Mesenchymal stem cell (in vitro differentiated cells and primary cell): Measurements from ENCODE around the gene CSNK1G1.

Experiments used
- DNase-seq: peaks from one replicate; pipeline ENCODE4 v3.0.0-alpha.2; 2013
- H2AFZ ChIP-seq: one replicate; pipeline ENCODE4 v1.6.1; 2013; ENCODE audit warnings: low read depth, mild to moderate bottlenecking, control low read depth, inconsistent platforms, low read length, moderate library complexity
- H2AK5ac ChIP-seq: 2 replicates; pipeline ENCODE4 v1.6.1; 2013; ENCODE audit warnings: low read length, moderate library complexity, mild to moderate bottlenecking, inconsistent platforms; ENCODE audit not compliant: severe bottlenecking
- H2BK120ac ChIP-seq: one replicate; pipeline ENCODE4 v1.6.1; 2013; ENCODE audit warnings: low read depth, mild to moderate bottlenecking, inconsistent platforms, low read length, moderate library complexity
- H2BK12ac ChIP-seq, 2 experiments: one replicate each; pipeline ENCODE4 v1.6.1; 2013; ENCODE audit warnings: inconsistent platforms in 2 of 2, low read length in 2 of 2, mild to moderate bottlenecking in 2 of 2, moderate library complexity in 2 of 2, control low read depth in 1 of 2
- H2BK15ac ChIP-seq: one replicate; pipeline ENCODE4 v1.6.1; 2013; ENCODE audit warnings: mild to moderate bottlenecking, low read depth, inconsistent platforms; ENCODE audit not compliant: poor library complexity, severe bottlenecking
- H2BK5ac ChIP-seq: 2 replicates; pipeline ENCODE4 v1.6.1; 2013; ENCODE audit warnings: low read depth, mild to moderate bottlenecking, low read length, control low read depth, inconsistent platforms; ENCODE audit not compliant: poor library complexity, severe bottlenecking
- H3K14ac ChIP-seq, 2 experiments: one replicate each; pipeline ENCODE4 v1.6.1; 2013; ENCODE audit warnings: inconsistent platforms in 2 of 2, low read length in 2 of 2, control low read depth in 1 of 2, mild to moderate bottlenecking in 1 of 2, moderate library complexity in 1 of 2
- H3K18ac ChIP-seq, 2 experiments: one replicate each; pipeline ENCODE4 v1.6.1; 2013; ENCODE audit warnings: inconsistent platforms in 2 of 2, low read length in 2 of 2, control low read depth in 1 of 2, low read depth in 1 of 2, mild to moderate bottlenecking in 1 of 2
- H3K23ac ChIP-seq, 2 experiments: one replicate each; pipeline ENCODE4 v1.6.1; 2013; ENCODE audit warnings: inconsistent platforms in 2 of 2, low read length in 2 of 2, mild to moderate bottlenecking in 2 of 2, moderate library complexity in 2 of 2, control low read depth in 1 of 2
- H3K27ac ChIP-seq: 2 replicates; pipeline ENCODE4 v1.5.1; 2013; ENCODE audit warnings: mild to moderate bottlenecking, moderate library complexity, low read length, control low read depth, inconsistent platforms; ENCODE audit not compliant: poor library complexity, severe bottlenecking
- H3K27me3 ChIP-seq, 2 experiments: 2 replicates each; pipeline versions ENCODE4 v1.6.1 to v1.7.0; 2013; ENCODE audit warnings: low read length in 2 of 2, mild to moderate bottlenecking in 2 of 2, moderate library complexity in 2 of 2, control low read depth in 1 of 2, inconsistent platforms in 1 of 2; ENCODE audit not compliant: control insufficient read depth in 1 of 2, insufficient read depth in 1 of 2
- H3K36me3 ChIP-seq, 2 experiments: 2 replicates each; pipeline versions ENCODE4 v1.6.1 to v1.7.0; 2013; ENCODE audit warnings: low read length in 2 of 2, control low read depth in 1 of 2, inconsistent platforms in 1 of 2, low read depth in 1 of 2, mild to moderate bottlenecking in 1 of 2; ENCODE audit not compliant: insufficient read depth in 2 of 2, control insufficient read depth in 1 of 2
- H3K4ac ChIP-seq, 2 experiments: one replicate each; pipeline ENCODE4 v1.6.1; 2013; ENCODE audit warnings: inconsistent platforms in 2 of 2, low read length in 2 of 2, mild to moderate bottlenecking in 2 of 2, moderate library complexity in 2 of 2, control low read depth in 1 of 2, low read depth in 1 of 2
- H3K4me1 ChIP-seq: 2 replicates; pipeline ENCODE4 v1.6.1; 2013; ENCODE audit warnings: low read depth, low read length, control low read depth; ENCODE audit not compliant: control insufficient read depth, insufficient read depth
- H3K4me2 ChIP-seq: 2 replicates; pipeline ENCODE4 v1.6.1; 2013; ENCODE audit warnings: low read length, mild to moderate bottlenecking, inconsistent platforms; ENCODE audit not compliant: poor library complexity, severe bottlenecking
- H3K4me3 ChIP-seq, 2 experiments: 2 replicates each; pipeline versions ENCODE4 v1.5.1 to v1.7.0; 2013; ENCODE audit warnings: low read length in 2 of 2, mild to moderate bottlenecking in 2 of 2, control low read depth in 1 of 2, low read depth in 1 of 2; ENCODE audit not compliant: insufficient read depth in 1 of 2
- H3K79me1 ChIP-seq: replicated peaks from 2 replicates; pipeline ENCODE4 v1.6.1; 2013; ENCODE audit warnings: mild to moderate bottlenecking, control low read depth, low read length, inconsistent platforms; ENCODE audit not compliant: poor library complexity, severe bottlenecking
- H3K9ac ChIP-seq: 2 replicates; pipeline ENCODE4 v1.7.0; 2013; ENCODE audit warnings: mild to moderate bottlenecking, low read length, moderate library complexity
- H3K9me3 ChIP-seq: 2 replicates; pipeline ENCODE4 v1.7.0; 2013; ENCODE audit warnings: mild to moderate bottlenecking, low read length; ENCODE audit not compliant: control insufficient read depth
- H4K8ac ChIP-seq: one replicate; pipeline ENCODE4 v1.6.1; 2013; ENCODE audit warnings: inconsistent platforms, mild to moderate bottlenecking, low read length, moderate library complexity
- H4K91ac ChIP-seq: one replicate; pipeline ENCODE4 v1.6.1; 2013; ENCODE audit warnings: mild to moderate bottlenecking, low read length, inconsistent platforms
- WGBS: methylation state at CpG from one replicate; pipeline ENCODE4 v1.1.7; 2013; ENCODE audit warnings: mixed read lengths; 5-methylcytosine and 5-hydroxymethylcytosine counted together

The CSNK1G1 gene

DNA sequence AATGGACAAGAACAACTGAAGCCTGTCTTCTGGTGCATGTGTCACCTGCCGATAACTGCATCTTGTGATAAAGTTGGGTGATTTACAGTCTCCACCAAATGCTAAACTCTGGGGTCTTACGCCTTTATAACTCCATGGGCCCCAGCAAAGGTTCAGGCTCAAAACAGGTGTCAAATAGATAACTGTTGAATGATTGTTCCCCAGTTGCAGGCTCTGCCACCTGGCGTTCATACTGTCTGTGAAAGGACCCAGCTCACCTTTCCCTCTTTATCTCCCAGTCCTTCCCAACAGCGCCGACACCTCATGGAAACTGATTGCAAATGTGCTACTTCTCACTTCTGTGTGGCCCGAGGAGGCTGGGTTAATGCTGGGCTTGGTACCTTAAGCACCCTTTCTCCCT is 212.7 kb downstream of the CSNK1G1 start:
- 99% methylated on average over 6 of the region's 6 CpGs for WGBS

DNA sequence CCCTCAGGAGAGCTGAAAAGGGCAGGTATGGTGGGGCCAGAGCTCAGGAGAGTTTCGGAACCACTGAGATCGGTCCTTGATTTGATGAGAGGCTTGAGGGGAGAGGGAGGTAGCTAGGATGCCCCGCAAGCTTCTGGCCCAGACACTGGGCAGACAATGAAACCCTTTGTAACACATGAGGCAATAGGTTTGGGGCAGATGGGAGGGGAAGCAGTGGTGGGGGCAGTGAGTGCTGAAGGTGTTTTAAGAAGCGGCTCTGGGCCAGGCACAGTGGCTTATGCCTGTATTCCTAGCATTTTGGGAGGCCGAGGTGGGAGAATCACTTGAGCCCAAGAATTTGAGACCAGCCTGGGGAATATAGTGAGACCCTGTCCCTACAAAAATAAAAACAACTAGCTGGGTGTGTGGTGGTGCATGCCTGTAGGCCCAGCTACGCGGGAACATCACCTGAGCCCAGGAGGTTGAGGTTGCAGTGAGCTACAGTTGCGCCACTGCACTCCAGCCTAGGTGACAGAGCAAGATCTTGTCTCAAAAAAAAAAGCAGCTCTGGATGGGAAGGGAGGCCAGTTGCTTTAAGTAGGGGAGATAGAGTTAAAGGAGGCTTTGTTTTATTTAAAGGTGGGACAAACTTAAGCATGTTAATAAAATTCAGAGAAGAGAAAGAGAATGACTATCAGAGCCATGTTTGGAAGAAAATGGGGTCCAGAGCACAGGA is 214.0 kb downstream of the CSNK1G1 start:
- Histone ChIP-seq H4K91ac (no peak overlapping the region), H2BK120ac (no peak overlapping the region), H3K4me1 (peaks cover 27% of the 10 kb centered on the region)

More for the DNA sequence above, 212.7 kb downstream of the CSNK1G1 start:
- H4K91ac ChIP-seq, result no peak overlapping the region
- H2BK15ac ChIP-seq, result no peak overlapping the region
- no peak overlapping the region for H4K8ac ChIP-seq
- H3K9ac ChIP-seq, result no peak overlapping the region
- H2BK5ac ChIP-seq, result no peak overlapping the region
- no peak overlapping the region for H3K4me3 ChIP-seq
- no peak overlapping the region for H3K14ac ChIP-seq
- no peak overlapping the region for H3K23ac ChIP-seq
- no peaks in the 10 kb centered on the region for H3K9me3 ChIP-seq
- no peak overlapping the region for H3K27ac ChIP-seq
- H3K79me1 ChIP-seq, result peaks cover 7% of the 10 kb centered on the region
- no peak for DNase-seq
- no peak overlapping the region for H2AFZ ChIP-seq
- H2BK12ac ChIP-seq, result no peak overlapping the region
- H3K4me1 ChIP-seq, result peaks cover 27% of the 10 kb centered on the region
- peaks cover 43 to 63% of the 10 kb centered on the region in 2 experiments for H3K36me3 ChIP-seq
- no peak overlapping the region for H3K18ac ChIP-seq
- H2AK5ac ChIP-seq, result no peak overlapping the region
- H2BK120ac ChIP-seq, result no peak overlapping the region
- no peaks in the 10 kb centered on the region for H3K27me3 ChIP-seq
- no peak overlapping the region for H3K4ac ChIP-seq
- H3K4me2 ChIP-seq, result no peak overlapping the region

DNA sequence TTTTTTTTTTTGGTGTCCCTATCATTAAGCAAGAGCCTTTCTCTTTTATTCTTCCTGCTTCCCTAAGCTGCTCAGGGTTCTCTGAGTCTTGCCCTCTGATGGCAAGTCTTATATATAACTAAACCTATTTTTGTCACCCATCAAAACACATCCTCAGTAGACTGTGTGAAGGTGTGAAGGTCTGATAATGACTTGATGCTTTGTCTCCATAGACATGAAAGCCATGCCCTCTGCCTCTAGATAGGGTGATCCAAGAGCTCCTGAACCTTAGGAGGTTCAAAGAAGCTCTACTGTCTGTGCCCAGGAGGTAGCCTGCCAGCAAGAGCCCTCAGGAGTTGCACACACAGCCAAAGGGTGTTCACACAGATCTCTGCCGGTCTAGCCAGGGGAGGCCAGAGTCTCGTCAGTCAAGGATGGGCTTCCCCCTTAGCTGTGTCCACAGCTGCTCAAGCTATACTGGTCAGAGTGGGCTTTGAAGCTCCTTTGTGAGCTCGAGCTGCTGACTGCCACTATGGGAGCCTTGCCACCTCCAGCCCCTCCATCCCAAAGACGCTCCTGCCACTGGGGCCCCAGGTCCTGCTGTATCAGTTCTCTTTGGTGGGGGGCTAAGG is 217.5 kb downstream of the CSNK1G1 start:
- Histone ChIP-seq H3K18ac (no peak overlapping the region), H3K4me3 (no peak overlapping the region), H4K8ac (no peak overlapping the region), H3K4ac (no peak overlapping the region), H2BK15ac (peak overlapping the region; percentile 31), H3K27ac (no peak overlapping the region), H3K36me3 (peaks cover 61 to 80% of the 10 kb centered on the region in 2 experiments), H2AFZ (no peak overlapping the region), H4K91ac (no peak overlapping the region), H2BK12ac (no peak overlapping the region), H3K14ac (no peak overlapping the region), H3K9me3 (no peaks in the 10 kb centered on the region), H3K4me2 (no peak overlapping the region), H2BK5ac (no peak overlapping the region), H2BK120ac (no peak overlapping the region), H3K9ac (no peak overlapping the region), H3K4me1 (peaks cover 11% of the 10 kb centered on the region), H3K23ac (no peak overlapping the region), H2AK5ac (no peak overlapping the region), H3K79me1 (peaks cover 14% of the 10 kb centered on the region), H3K27me3 (no peaks in the 10 kb centered on the region)
- DNase-seq, result no peak
- 91% methylated on average over 3 of the region's 4 CpGs for WGBS

More for the DNA sequence above, 214.0 kb downstream of the CSNK1G1 start:
- DNase-seq, result no peak
- no peak overlapping the region for H3K4me3 ChIP-seq
- H2BK12ac ChIP-seq, result no peak overlapping the region
- no peak overlapping the region for H3K9ac ChIP-seq
- no peak overlapping the region for H3K23ac ChIP-seq
- no peak overlapping the region for H2AFZ ChIP-seq
- H3K9me3 ChIP-seq, result no peaks in the 10 kb centered on the region
- no peaks in the 10 kb centered on the region for H3K27me3 ChIP-seq
- no peak overlapping the region for H3K14ac ChIP-seq
- H2AK5ac ChIP-seq, result no peak overlapping the region
- no peak overlapping the region for H4K8ac ChIP-seq
- no peak overlapping the region for H2BK5ac ChIP-seq
- H3K4me2 ChIP-seq, result no peak overlapping the region
- H3K4ac ChIP-seq, result no peak overlapping the region
- no peak overlapping the region for H3K27ac ChIP-seq
- whole genome bisulfite sequencing, result over 99% methylated on average over 8 of the region's 8 CpGs
- peaks cover 7% of the 10 kb centered on the region for H3K79me1 ChIP-seq
- H3K18ac ChIP-seq, result no peak overlapping the region
- no peak overlapping the region for H2BK15ac ChIP-seq
- peaks cover 45 to 77% of the 10 kb centered on the region in 2 experiments for H3K36me3 ChIP-seq

- H3K9ac ChIP-seq, result no peak overlapping the region
- H3K4ac ChIP-seq, result no peak overlapping the region
- H2AK5ac ChIP-seq, result no peak overlapping the region
- H3K36me3 ChIP-seq, result peaks cover 65 to 79% of the 10 kb centered on the region in 2 experiments
- H3K4me1 ChIP-seq, result peaks cover 10% of the 10 kb centered on the region
- no peak for DNase-seq
- no peak overlapping the region for H3K14ac ChIP-seq
- H2BK15ac ChIP-seq, result no peak overlapping the region
- H3K18ac ChIP-seq, result no peak overlapping the region
- H2AFZ ChIP-seq, result no peak overlapping the region
- no peak overlapping the region for H2BK120ac ChIP-seq
- H2BK5ac ChIP-seq, result no peak overlapping the region
- H3K27me3 ChIP-seq, result no peaks in the 10 kb centered on the region
- no peak overlapping the region for H2BK12ac ChIP-seq
- 88% methylated on average over 6 of the region's 8 CpGs for WGBS
- no peak overlapping the region for H3K23ac ChIP-seq
- peaks cover 22% of the 10 kb centered on the region for H3K79me1 ChIP-seq
- no peak overlapping the region for H4K8ac ChIP-seq
- H3K9me3 ChIP-seq, result no peaks in the 10 kb centered on the region
- H3K4me3 ChIP-seq, result no peak overlapping the region
- no peak overlapping the region for H3K27ac ChIP-seq
- H4K91ac ChIP-seq, result no peak overlapping the region
- H3K4me2 ChIP-seq, result no peak overlapping the region
Measured at GRCh38 chr15:64137226-64137833, 218.6 kb downstream of the CSNK1G1 start.
